Fibroblast of villous mesenchyme (primary cell): ENCODE measurements around the gene DHCR24. TPM values are rescaled to one million over a fixed set of nuclear protein-coding genes. Genes with fewer than 3 reads are reported as not detected.
"Not testable (repeated sequence)": the region's sequence is repeated elsewhere in the genome, so short reads cannot be mapped to it uniquely, and the experiment has no call there.

Experiments
- DNase-seq: peaks from one replicate; pipeline ENCODE4 v3.0.0-alpha.2; 2010; ENCODE audit warnings: low read depth
- H3K4me3 ChIP-seq: 2 replicates; pipeline ENCODE4 v1.5.1; 2011; ENCODE audit warnings: low read depth, mild to moderate bottlenecking, low read length
- CTCF ChIP-seq: IDR thresholded peaks from 2 replicates; pipeline ENCODE4 v1.5.1; 2012; ENCODE audit warnings: low read depth, mild to moderate bottlenecking, low read length; ENCODE audit not compliant: insufficient read depth
- total RNA-seq: library from RNA; depleted of rRNA; stranded (reverse); fragments of >200 nt; gene quantifications from 2 replicates; pipeline ENCODE4 v1.2.3, GENCODE V29; 2012

Gene DHCR24
- total RNA-seq, 1 donor: 297 TPM

DNA sequence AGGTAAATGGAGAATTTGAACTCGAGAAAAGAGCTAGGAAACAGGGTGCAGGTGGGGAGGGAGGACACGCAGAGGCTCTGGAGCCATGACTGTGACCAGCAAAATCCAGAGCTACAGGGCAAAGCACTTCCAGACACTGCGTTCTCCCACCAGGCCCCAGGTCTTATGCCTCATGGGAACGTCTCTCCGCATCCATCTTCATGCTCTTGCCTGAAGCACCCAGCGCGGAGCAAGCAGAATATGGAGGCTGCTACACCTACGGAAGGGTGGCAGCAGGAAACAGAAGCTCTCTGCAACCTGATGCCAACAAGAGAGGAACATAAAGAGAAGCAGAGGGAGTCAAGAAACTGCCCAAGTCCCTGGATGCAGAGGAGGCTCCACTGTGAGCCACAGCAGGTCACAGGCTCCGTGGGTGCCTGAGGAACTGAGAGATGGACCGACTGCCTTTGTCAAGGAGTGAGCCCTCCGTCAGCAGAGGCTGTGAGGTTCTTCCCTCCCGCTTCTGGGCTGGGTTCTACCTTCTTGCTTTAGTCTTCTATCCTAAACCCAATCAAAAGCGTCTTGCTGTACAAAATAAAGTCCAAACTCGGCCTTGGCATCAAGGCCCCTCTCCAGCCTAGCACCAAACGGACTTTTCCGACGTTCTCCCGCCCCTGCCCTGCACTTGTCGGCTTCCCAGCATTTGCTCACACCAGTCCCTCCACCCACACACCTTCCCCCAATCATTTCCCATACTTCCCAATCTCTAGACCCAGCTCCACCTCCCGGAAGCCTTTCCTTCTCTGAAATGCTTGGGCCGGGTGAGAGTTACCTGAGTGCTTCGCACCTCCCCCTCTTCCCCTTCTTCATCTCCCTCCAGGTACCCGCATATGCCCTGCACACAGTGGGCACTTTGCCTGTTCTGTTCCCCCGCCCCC lies 930 bp downstream of the DHCR24 start:
- peak overlapping the region; percentile 92 for H3K4me3 ChIP-seq
- no peak for TF ChIP-seq CTCF
- DNase-seq: no peak

DNA sequence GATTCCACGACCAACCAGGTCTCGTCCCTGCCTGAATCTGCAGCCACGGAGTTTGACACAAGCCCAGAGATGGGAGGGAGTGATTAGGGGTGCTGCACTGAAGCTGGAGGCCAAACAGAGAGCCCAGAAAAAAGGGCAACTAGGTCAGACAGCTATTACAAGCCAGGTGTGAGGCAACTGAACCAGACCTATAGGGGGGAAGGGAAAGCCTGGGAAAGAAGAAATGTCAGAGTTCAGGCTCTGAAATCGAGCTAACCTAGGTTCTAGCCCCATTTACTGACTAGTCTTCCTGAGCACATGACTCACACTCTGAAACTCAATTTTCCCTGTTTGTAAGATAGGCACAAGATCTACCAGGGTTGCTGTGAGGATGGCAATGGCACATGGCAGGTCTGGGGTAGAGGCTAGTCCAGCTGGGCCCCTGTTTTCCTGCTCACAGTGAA lies 1.7 kb downstream of the DHCR24 start:
- DNase-seq: no peak
- TF ChIP-seq CTCF: no peak
- H3K4me3 ChIP-seq: peak overlapping the region; percentile 92

DNA sequence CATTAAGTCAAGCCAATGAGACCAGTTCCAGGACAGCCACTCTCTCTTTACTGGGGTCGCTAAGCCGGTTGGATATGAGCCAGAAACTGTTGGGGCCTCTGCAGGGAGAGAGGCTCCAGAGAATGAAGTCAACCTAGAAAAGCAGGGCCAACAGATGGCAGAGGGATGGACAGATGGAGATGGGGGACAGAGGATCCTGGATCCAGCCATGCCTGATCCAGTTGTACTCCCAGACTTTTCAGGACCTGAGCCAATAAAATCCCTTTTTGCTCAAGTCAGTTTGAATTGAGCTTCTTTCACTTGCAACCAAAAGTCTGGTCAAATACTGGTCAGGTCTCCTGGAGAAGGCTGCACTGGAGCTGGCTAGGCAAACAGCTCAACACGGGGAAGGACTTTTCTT lies 2.2 kb downstream of the DHCR24 start:
- H3K4me3 ChIP-seq: peak overlapping the region; percentile 92
- DNase-seq: no peak
- TF ChIP-seq CTCF: no peak

- H3K4me3 ChIP-seq: no peak overlapping the region
- TF ChIP-seq CTCF: no peak
- peak; percentile 59 for DNase-seq
These were observed 2.8 kb downstream of the DHCR24 start for GRCh38 chr1:54884135-54884586.

DNA sequence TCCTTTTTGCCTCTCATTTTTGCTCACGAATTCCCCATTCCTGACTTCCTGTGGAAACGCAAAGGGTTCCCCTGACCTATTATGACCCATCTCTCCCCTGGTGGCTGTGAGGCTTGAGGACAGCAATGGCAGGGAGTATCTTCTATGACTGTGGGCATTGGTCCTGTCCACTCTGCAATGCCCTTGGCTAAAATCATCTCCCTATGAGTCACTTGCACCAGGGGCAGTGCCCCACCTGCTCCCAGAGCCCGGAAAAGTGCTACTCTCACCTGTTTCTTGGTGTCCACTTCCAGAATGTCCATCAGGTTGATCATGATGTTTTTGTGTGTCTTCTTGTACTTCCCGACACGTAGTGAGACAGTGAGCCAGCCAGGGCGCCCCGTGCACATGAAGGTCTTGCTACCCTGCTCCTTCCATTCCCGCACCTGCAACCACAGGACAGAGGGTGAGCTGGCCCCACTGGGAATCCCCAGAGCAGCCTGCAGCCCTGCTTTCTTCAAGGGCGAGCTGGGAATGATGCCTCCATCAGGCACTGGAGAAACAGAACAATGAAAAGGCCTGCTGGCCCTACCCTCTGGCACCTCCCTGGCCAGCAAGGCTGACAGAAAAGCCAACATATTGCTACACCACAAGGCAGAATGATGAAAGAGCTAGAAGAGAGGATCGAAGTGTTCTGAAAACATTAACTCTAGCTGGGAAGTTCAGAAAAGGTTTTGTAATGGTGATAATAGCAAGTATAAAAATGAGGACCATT lies 3.5 kb downstream of the DHCR24 start:
- no peak overlapping the region for H3K4me3 ChIP-seq
- peak; percentile 67 for DNase-seq
- no peak for TF ChIP-seq CTCF

DNA sequence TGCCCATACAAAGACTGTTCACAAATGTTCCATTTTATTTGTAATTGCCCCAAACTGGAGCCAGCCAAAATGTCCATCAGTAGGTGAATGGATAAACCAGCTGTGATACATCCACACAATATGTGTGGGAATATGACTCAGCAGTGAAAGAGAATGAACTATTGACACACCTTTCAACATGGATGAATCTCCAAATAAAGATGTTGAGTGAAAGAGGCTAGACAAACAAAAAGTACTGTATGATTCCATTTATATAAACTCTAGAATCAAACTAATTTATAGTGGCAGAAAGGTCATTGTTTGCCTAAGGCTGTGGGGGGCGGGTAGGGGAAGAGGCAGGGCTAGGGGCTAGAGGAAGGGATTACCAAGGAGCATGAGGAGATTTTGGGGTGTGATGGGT lies 4.5 kb downstream of the DHCR24 start:
- no peak for DNase-seq
- no peak for TF ChIP-seq CTCF
- H3K4me3 ChIP-seq: no peak overlapping the region

GRCh38 chr1:54881604-54882003 lies 5.4 kb downstream of the DHCR24 start:
- not testable (repeated sequence) for DNase-seq, H3K4me3 ChIP-seq
